OCI-LY7 (cell line): Measurements from ENCODE around the gene SUMF1. TPM values are rescaled to one million over a fixed set of nuclear protein-coding genes. Genes with fewer than 3 reads are reported as not detected.

Experiments used
- BruUV-seq: library from RNA; stranded (reverse); fragments of 400-500 nt; replicated peaks from 2 replicates; lab custom pipeline; 2021; lab: Mats Ljungman, UMichigan
- CTCF ChIA-PET: fragments of 300-600 bp; sonication (Branson Sonifier 250); formaldehyde crosslinking; loops from one replicate; lab custom pipeline; 2022; ENCODE audit warnings: antibody characterized with exemption; ENCODE audit not compliant: unreplicated experiment; lab: Charles Lee
- POLR2A ChIA-PET: fragments of 300-600 bp; sonication (Branson Sonifier 250); formaldehyde crosslinking; loops from one replicate; lab custom pipeline; 2022; ENCODE audit warnings: antibody characterized with exemption; lab: Charles Lee
- DNase-seq: peaks from one replicate; pipeline ENCODE4 v3.0.0-alpha.2; 2015; ENCODE audit warnings: low spot score
- H2AFZ ChIP-seq: fragments of 200-600 bp; sonication (generic), shearing (Covaris generic); 2 replicates; pipeline ENCODE4 v1.6.1; 2014; ENCODE audit warnings: mild to moderate bottlenecking, antibody characterized with exemption, low read length, moderate library complexity
- H3K27ac ChIP-seq: fragments of 200-600 bp; sonication (generic); 2 replicates; pipeline ENCODE4 v1.5.1; 2014; ENCODE audit warnings: mixed run types, low read depth, mild to moderate bottlenecking, moderate library complexity, low read length, inconsistent platforms; ENCODE audit not compliant: poor library complexity, severe bottlenecking
- H3K36me3 ChIP-seq: fragments of 200-600 bp; sonication (generic); 2 replicates; pipeline ENCODE4 v1.6.1; 2014; ENCODE audit warnings: mild to moderate bottlenecking, antibody characterized with exemption, low read length, moderate library complexity, mixed read lengths; ENCODE audit not compliant: insufficient read depth
- H3K4me1 ChIP-seq: fragments of 200-600 bp; sonication (generic); 2 replicates; pipeline ENCODE4 v1.5.1; 2014; ENCODE audit warnings: mild to moderate bottlenecking, low read length; ENCODE audit not compliant: insufficient read depth, poor library complexity, severe bottlenecking
- H3K4me2 ChIP-seq: fragments of 200-600 bp; sonication (generic); 2 replicates; pipeline ENCODE4 v1.6.1; 2014; ENCODE audit warnings: mild to moderate bottlenecking, low read length
- H3K4me3 ChIP-seq: fragments of 200-600 bp; sonication (generic); 2 replicates; pipeline ENCODE4 v1.5.1; 2014; ENCODE audit warnings: mild to moderate bottlenecking, low read depth, low read length; ENCODE audit not compliant: poor library complexity, severe bottlenecking
- H3K79me2 ChIP-seq: fragments of 200-600 bp; sonication (generic); 2 replicates; pipeline ENCODE4 v1.6.1; 2016; ENCODE audit warnings: low read depth, mild to moderate bottlenecking, low read length, moderate library complexity, mixed read lengths; ENCODE audit not compliant: insufficient read depth
- H3K9me2 ChIP-seq: fragments of 200-600 bp; sonication (generic); 2 replicates; pipeline ENCODE4 v1.6.1; 2016; ENCODE audit warnings: mild to moderate bottlenecking, low read length, mixed read lengths; ENCODE audit not compliant: insufficient read depth
- H3K9me3 ChIP-seq: fragments of 200-600 bp; sonication (generic); 2 replicates; pipeline ENCODE4 v1.6.1; 2014; ENCODE audit warnings: mild to moderate bottlenecking, mixed run types, low read length, mixed read lengths
- H4K20me1 ChIP-seq: fragments of 200-600 bp; sonication (generic); 2 replicates; pipeline ENCODE4 v1.6.1; 2014; ENCODE audit warnings: mild to moderate bottlenecking, antibody characterized with exemption, low read length, moderate library complexity, mixed read lengths; ENCODE audit not compliant: insufficient read depth
- CTCF ChIP-seq: fragments of 200-600 bp; sonication (generic); conservative IDR thresholded peaks from 2 replicates; pipeline ENCODE4 v1.5.1; 2014; ENCODE audit warnings: mild to moderate bottlenecking, antibody characterized with exemption, low read length, moderate library complexity, mixed read lengths
- EZH2phosphoT487 ChIP-seq: fragments of 200-600 bp; sonication (generic); IDR thresholded peaks from 2 replicates; pipeline ENCODE4 v1.6.1; 2018; ENCODE audit warnings: low read depth, borderline replicate concordance, mild to moderate bottlenecking, mixed run types, antibody characterized with exemption, low read length, moderate library complexity, mixed read lengths
- intact Hi-C: fragments of 100-400 bp; cut with micrococcal nuclease; formaldehyde crosslinking; loops from one replicate; pipeline ENCODE4 v1.10.0; 2022; ENCODE audit not compliant: unreplicated experiment
- total RNA-seq, 2 experiments: library from RNA; depleted of rRNA in 1 of 2; stranded (reverse); fragments of >200 nt in 1 of 2; shearing (Covaris generic) in 1 of 2; gene quantifications; 2 replicates each; pipeline ENCODE4 v1.2.3, GENCODE V29; 2014 to 2022

The SUMF1 gene
- total RNA-seq, 2 experiments from 2014 or later: 9.1 to 11.9 TPM

- intact Hi-C loops: loop anchor here (1.0 to 5.0 kb wide), 5 partner anchors 10 to 140 kb away; partner anchors contain the start of gene SUMF1
- ChIA-PET CTCF (interaction anchor here (0.6 to 1.7 kb wide), 2 partner anchors 11 to 1406 kb away, joined by 10 to 13 read pairs; no protein-coding TSS in a partner anchor), POLR2A (interaction anchor here (0.6 to 6.9 kb wide), 28 partner anchors 13 to 954 kb away, joined by 3 to 206 read pairs (median 3); partner anchors contain the start of gene SUMF1)
- Histone ChIP-seq H3K4me1 (peaks cover 35% of the 10 kb centered on the region), H3K9me2 (no peaks in the 10 kb centered on the region), H3K9me3 (no peaks in the 10 kb centered on the region), H3K4me2 (peak within 1 kb of the TSS; percentile 86), H3K27ac (peak within 1 kb of the TSS; percentile 71), H2AFZ (peak within 1 kb of the TSS; percentile 79), H3K36me3 (peaks cover 30% of the 10 kb centered on the region), H3K4me3 (peak within 1 kb of the TSS; percentile 91), H3K79me2 (peaks cover 43% of the 10 kb centered on the region), H4K20me1 (peaks cover 9% of the 10 kb centered on the region; the same call in 1 of the 2 replicates)
- TF ChIP-seq CTCF: no peak
- no peak for TF ChIP-seq EZH2phosphoT487
- peak; percentile 99 for DNase-seq
- no TSS peak for BruUV-seq
Measured at GRCh38 chr3:4493014-4493940, 26.2 kb upstream of the SUMF1 start, which contains the start of gene ITPR1. ITPR1 (plus strand) TSS chr3:4493348; CDS start chr3:4516492, 23,144 bp downstream.

- intact Hi-C loops: loop anchor here (1.0 to 5.0 kb wide), 5 partner anchors 11 to 140 kb away; partner anchors contain the start of gene SUMF1
- no peaks in the 10 kb centered on the region for H3K9me2 ChIP-seq
- peak; percentile 36 for TF ChIP-seq CTCF
- no peak for TF ChIP-seq EZH2phosphoT487
- H4K20me1 ChIP-seq: peaks cover 9% of the 10 kb centered on the region; the same call in 1 of the 2 replicates
- no peak overlapping the region for H3K27ac ChIP-seq
- peak overlapping the region; percentile 91 for H3K4me3 ChIP-seq
- ChIA-PET POLR2A (interaction anchor here (0.7 to 6.9 kb wide), 14 partner anchors 14 to 704 kb away, joined by 3 to 206 read pairs (median 4); no protein-coding TSS in a partner anchor), CTCF (interaction anchor here (0.6 to 1.7 kb wide), 2 partner anchors 12 to 1405 kb away, joined by 10 to 13 read pairs; no protein-coding TSS in a partner anchor)
- peaks cover 35% of the 10 kb centered on the region for H3K4me1 ChIP-seq
- H3K4me2 ChIP-seq: peak overlapping the region; percentile 86
- H3K79me2 ChIP-seq: peaks cover 41% of the 10 kb centered on the region
- no TSS peak for BruUV-seq
- peak; percentile 52 for DNase-seq
- peak overlapping the region; percentile 79 for H2AFZ ChIP-seq
- no peaks in the 10 kb centered on the region for H3K9me3 ChIP-seq
- H3K36me3 ChIP-seq: peaks cover 21% of the 10 kb centered on the region
Measured at GRCh38 chr3:4492208-4493013, 25.3 kb upstream of the SUMF1 start.
